Epithelial cell of esophagus (primary cell): ENCODE data around the gene ERC2.
A peak's percentile ranks its signal among the peaks of the same experiment; 100 is the strongest.
"Not testable (repeated sequence)": the region's sequence is repeated elsewhere in the genome, so short reads cannot be mapped to it uniquely, and the experiment has no call there.

Experiments
- DNase-seq: peaks from one replicate; pipeline ENCODE4 v3.0.0; 2010; ENCODE audit warnings: low read depth
- H3K4me3 ChIP-seq: 2 replicates; pipeline ENCODE4 v1.5.1; 2011; ENCODE audit warnings: mild to moderate bottlenecking, low read length, control low read depth
- CTCF ChIP-seq: IDR thresholded peaks from 2 replicates; pipeline ENCODE4 v1.5.1; 2011; ENCODE audit warnings: low read depth, mild to moderate bottlenecking, low read length, control low read depth, inconsistent platforms; ENCODE audit not compliant: insufficient read depth; ENCODE audit errors: missing control alignments

The ERC2 gene

GRCh38 chr3:56275120-56275519, 193.1 kb downstream of the ERC2 start:
- TF ChIP-seq CTCF: no peak

GRCh38 chr3:56269755-56270535, 198.3 kb downstream of the ERC2 start:
- DNase-seq: no peak
- no peak for TF ChIP-seq CTCF
- no peak overlapping the region for H3K4me3 ChIP-seq

More at GRCh38 chr3:56275120-56275519, 193.1 kb downstream of the ERC2 start:
- H3K4me3 ChIP-seq: no peak overlapping the region
- DNase-seq: no peak

GRCh38 chr3:56268616-56269383, 199.5 kb downstream of the ERC2 start:
- TF ChIP-seq CTCF: no peak
- no peak for DNase-seq
- no peak overlapping the region for H3K4me3 ChIP-seq

GRCh38 chr3:56261852-56262251, 206.4 kb downstream of the ERC2 start:
- H3K4me3 ChIP-seq: not testable (repeated sequence)

GRCh38 chr3:56260262-56260661, 208.0 kb downstream of the ERC2 start:
- H3K4me3 ChIP-seq: no peak overlapping the region
- no peak for DNase-seq
- TF ChIP-seq CTCF: no peak

More at GRCh38 chr3:56261852-56262251, 206.4 kb downstream of the ERC2 start:
- DNase-seq: not testable (repeated sequence)

GRCh38 chr3:56257826-56258225, 210.4 kb downstream of the ERC2 start:
- no peak overlapping the region for H3K4me3 ChIP-seq
- TF ChIP-seq CTCF: no peak
- no peak for DNase-seq

GRCh38 chr3:56254835-56255234, 213.4 kb downstream of the ERC2 start:
- peak; percentile 21 for TF ChIP-seq CTCF
- no peak overlapping the region for H3K4me3 ChIP-seq
- peak; percentile 3 for DNase-seq
